OCI-LY1 (cell line): Measurements from ENCODE around the gene SLC22A7.

Experiments
- H2AFZ ChIP-seq: fragments of 200-600 bp; sonication (generic), shearing (Covaris generic); 2 replicates; pipeline ENCODE4 v1.6.0; 2014; ENCODE audit warnings: antibody characterized with exemption, mild to moderate bottlenecking, low read length
- H3F3A ChIP-seq: fragments of 200-600 bp; sonication (generic), shearing (Covaris generic); 2 replicates; pipeline ENCODE4 v1.6.0; 2014; ENCODE audit warnings: mild to moderate bottlenecking, antibody characterized with exemption, low read length, moderate library complexity; ENCODE audit not compliant: insufficient read depth
- H3K27ac ChIP-seq: fragments of 200-600 bp; sonication (generic); 2 replicates; pipeline ENCODE4 v1.5.1; 2014; ENCODE audit warnings: low read length, mixed run types, mild to moderate bottlenecking, low read depth; ENCODE audit not compliant: poor library complexity, severe bottlenecking
- H3K27me3 ChIP-seq: fragments of 200-600 bp; sonication (generic); 2 replicates; pipeline ENCODE4 v1.6.0; 2014; ENCODE audit warnings: antibody characterized with exemption, mild to moderate bottlenecking, low read length, moderate library complexity; ENCODE audit not compliant: insufficient read depth
- H3K36me3 ChIP-seq: fragments of 200-600 bp; sonication (generic); 2 replicates; pipeline ENCODE4 v1.6.1; 2014; ENCODE audit warnings: mild to moderate bottlenecking, antibody characterized with exemption, low read length, moderate library complexity, mixed read lengths; ENCODE audit not compliant: insufficient read depth
- H3K4me1 ChIP-seq: fragments of 200-600 bp; sonication (generic); 2 replicates; pipeline ENCODE4 v1.5.1; 2014; ENCODE audit warnings: mild to moderate bottlenecking, low read length, moderate library complexity; ENCODE audit not compliant: insufficient read depth, severe bottlenecking
- H3K4me2 ChIP-seq: fragments of 200-600 bp; sonication (generic), shearing (Covaris generic); 2 replicates; pipeline ENCODE4 v1.6.1; 2014; ENCODE audit warnings: low read length
- H3K4me3 ChIP-seq: fragments of 200-600 bp; sonication (generic); 2 replicates; pipeline ENCODE4 v1.5.1; 2014; ENCODE audit warnings: low read length, low read depth, mild to moderate bottlenecking, mixed read lengths; ENCODE audit not compliant: poor library complexity, severe bottlenecking
- H3K79me2 ChIP-seq: fragments of 200-600 bp; shearing (Covaris generic); 2 replicates; pipeline ENCODE4 v1.6.1; 2016; ENCODE audit warnings: mixed run types, low read length, mixed read lengths; ENCODE audit not compliant: insufficient read depth
- H3K9ac ChIP-seq: fragments of 200-600 bp; sonication (generic), shearing (Covaris generic); 2 replicates; pipeline ENCODE4 v1.6.1; 2014; ENCODE audit warnings: mild to moderate bottlenecking, low read length, mixed read lengths
- H3K9me2 ChIP-seq: fragments of 200-600 bp; sonication (generic), shearing (Covaris generic); 2 replicates; pipeline ENCODE4 v1.6.1; 2014; ENCODE audit warnings: low read depth, mild to moderate bottlenecking, low read length, mixed read lengths
- H3K9me3 ChIP-seq: fragments of 200-600 bp; shearing (Covaris generic); 2 replicates; pipeline ENCODE4 v1.6.1; 2014; ENCODE audit warnings: low read length, mixed read lengths
- H4K20me1 ChIP-seq: fragments of 200-600 bp; sonication (generic), shearing (Covaris generic); 2 replicates; pipeline ENCODE4 v1.6.0; 2016; ENCODE audit warnings: mild to moderate bottlenecking, low read length; ENCODE audit not compliant: insufficient read depth
- EZH2 ChIP-seq: fragments of 200-600 bp; sonication (generic), shearing (Covaris generic); IDR thresholded peaks from 2 replicates; pipeline ENCODE4 v1.8.0; 2017; ENCODE audit warnings: borderline replicate concordance, mixed run types, mild to moderate bottlenecking, antibody characterized with exemption, low read length, moderate library complexity, mixed read lengths
- TF ChIP-seq, protein P1 (sequence below): fragments of 200-600 bp; sonication (generic), shearing (Covaris generic); IDR thresholded peaks from 2 replicates; pipeline ENCODE4 v1.5.1; 2017; ENCODE audit warnings: mild to moderate bottlenecking, antibody characterized with exemption, low read length, moderate library complexity, mixed read lengths

Gene SLC22A7

DNA sequence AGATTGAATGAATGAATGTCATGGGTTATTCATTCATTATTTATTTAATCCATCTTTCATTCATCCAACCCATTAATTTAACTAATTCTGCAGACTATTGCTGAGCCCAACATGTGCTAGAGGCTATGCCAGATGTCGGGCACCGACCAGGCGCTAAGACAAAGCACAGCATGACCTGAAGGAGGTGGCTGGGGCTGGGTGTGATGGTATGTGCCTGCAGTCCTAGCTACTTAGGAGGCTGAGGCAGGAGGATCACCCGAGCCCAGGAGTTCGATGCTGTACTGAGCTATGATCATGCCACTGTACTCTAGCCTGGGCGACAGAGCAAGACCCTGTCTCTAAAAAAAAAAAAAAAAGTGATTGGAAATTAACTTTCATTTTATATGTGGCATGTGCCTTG, 5.7 kb upstream of the SLC22A7 start:
- Histone ChIP-seq H3K36me3 (no peaks in the 10 kb centered on the region), H2AFZ (no peak overlapping the region), H3K9me2 (no peaks in the 10 kb centered on the region), H3K4me2 (no peak overlapping the region), H3K4me3 (no peak overlapping the region), H3K4me1 (no peaks in the 10 kb centered on the region), H3K9ac (no peak overlapping the region), H3K79me2 (no peaks in the 10 kb centered on the region), H4K20me1 (no peaks in the 10 kb centered on the region), H3K9me3 (no peaks in the 10 kb centered on the region), H3K27me3 (no peaks in the 10 kb centered on the region), H3F3A (no peaks in the 10 kb centered on the region), H3K27ac (no peak overlapping the region)
- TF ChIP-seq EZH2, result no peak
- TF ChIP-seq, protein P1, sequence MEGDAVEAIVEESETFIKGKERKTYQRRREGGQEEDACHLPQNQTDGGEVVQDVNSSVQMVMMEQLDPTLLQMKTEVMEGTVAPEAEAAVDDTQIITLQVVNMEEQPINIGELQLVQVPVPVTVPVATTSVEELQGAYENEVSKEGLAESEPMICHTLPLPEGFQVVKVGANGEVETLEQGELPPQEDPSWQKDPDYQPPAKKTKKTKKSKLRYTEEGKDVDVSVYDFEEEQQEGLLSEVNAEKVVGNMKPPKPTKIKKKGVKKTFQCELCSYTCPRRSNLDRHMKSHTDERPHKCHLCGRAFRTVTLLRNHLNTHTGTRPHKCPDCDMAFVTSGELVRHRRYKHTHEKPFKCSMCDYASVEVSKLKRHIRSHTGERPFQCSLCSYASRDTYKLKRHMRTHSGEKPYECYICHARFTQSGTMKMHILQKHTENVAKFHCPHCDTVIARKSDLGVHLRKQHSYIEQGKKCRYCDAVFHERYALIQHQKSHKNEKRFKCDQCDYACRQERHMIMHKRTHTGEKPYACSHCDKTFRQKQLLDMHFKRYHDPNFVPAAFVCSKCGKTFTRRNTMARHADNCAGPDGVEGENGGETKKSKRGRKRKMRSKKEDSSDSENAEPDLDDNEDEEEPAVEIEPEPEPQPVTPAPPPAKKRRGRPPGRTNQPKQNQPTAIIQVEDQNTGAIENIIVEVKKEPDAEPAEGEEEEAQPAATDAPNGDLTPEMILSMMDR, result no peak

GRCh38 chr6:43292763-43293318, 5.2 kb upstream of the SLC22A7 start:
- H3K9me3 ChIP-seq, result no peaks in the 10 kb centered on the region
- no peak overlapping the region for H3K4me3 ChIP-seq
- no peaks in the 10 kb centered on the region for H3K9me2 ChIP-seq
- H3K27me3 ChIP-seq, result no peaks in the 10 kb centered on the region
- H3K36me3 ChIP-seq, result no peaks in the 10 kb centered on the region
- TF ChIP-seq, protein P1, result no peak
- TF ChIP-seq EZH2, result no peak
- no peak overlapping the region for H2AFZ ChIP-seq
- H3F3A ChIP-seq, result no peaks in the 10 kb centered on the region
- H4K20me1 ChIP-seq, result no peaks in the 10 kb centered on the region
- H3K79me2 ChIP-seq, result no peaks in the 10 kb centered on the region
- H3K9ac ChIP-seq, result no peak overlapping the region
- H3K4me2 ChIP-seq, result no peak overlapping the region
- H3K27ac ChIP-seq, result no peak overlapping the region
- no peaks in the 10 kb centered on the region for H3K4me1 ChIP-seq

- no peaks in the 10 kb centered on the region for H3K9me2 ChIP-seq
- H3K27me3 ChIP-seq, result no peaks in the 10 kb centered on the region
- no peak overlapping the region for H3K27ac ChIP-seq
- H2AFZ ChIP-seq, result no peak overlapping the region
- no peak overlapping the region for H3K9ac ChIP-seq
- H3F3A ChIP-seq, result no peaks in the 10 kb centered on the region
- H3K4me2 ChIP-seq, result no peak overlapping the region
- no peak for TF ChIP-seq EZH2
- TF ChIP-seq, protein P1, result no peak
- H4K20me1 ChIP-seq, result no peaks in the 10 kb centered on the region
- no peaks in the 10 kb centered on the region for H3K36me3 ChIP-seq
- H3K9me3 ChIP-seq, result no peaks in the 10 kb centered on the region
- H3K4me1 ChIP-seq, result no peaks in the 10 kb centered on the region
- no peaks in the 10 kb centered on the region for H3K79me2 ChIP-seq
- H3K4me3 ChIP-seq, result no peak overlapping the region
These were observed 4.4 kb upstream of the SLC22A7 start for GRCh38 chr6:43293698-43294097.
